ENCODE measurements around the gene CGNL1.

The CGNL1 gene

GRCh38 chr15:57354436-57355123 is 21.7 kb upstream of the CGNL1 start:
- no peak for DNase-seq

- DNase-seq, result no peak
These were observed 21.0 kb upstream of the CGNL1 start for GRCh38 chr15:57355259-57355658.

- DNase-seq, result no peak
These were observed 20.1 kb upstream of the CGNL1 start for GRCh38 chr15:57356178-57356577.

- no peak for DNase-seq
These were observed 19.7 kb upstream of the CGNL1 start for GRCh38 chr15:57356636-57357035.

- DNase-seq, result no peak
These were observed 18.5 kb upstream of the CGNL1 start for GRCh38 chr15:57357799-57358198.

- DNase-seq, result no peak
These were observed 17.7 kb upstream of the CGNL1 start for GRCh38 chr15:57358571-57358970.

GRCh38 chr15:57363661-57364060 is 12.6 kb upstream of the CGNL1 start:
- DNase-seq, result no peak

GRCh38 chr15:57364282-57365007 is 11.9 kb upstream of the CGNL1 start:
- DNase-seq, result no peak

- DNase-seq, result no peak
These were observed 8.7 kb upstream of the CGNL1 start for GRCh38 chr15:57367556-57367955.

GRCh38 chr15:57370929-57371328 is 5.4 kb upstream of the CGNL1 start:
- DNase-seq, result no peak

- DNase-seq, result no peak
These were observed 2.9 kb upstream of the CGNL1 start for GRCh38 chr15:57373251-57373881.

GRCh38 chr15:57373882-57374276 is 2.4 kb upstream of the CGNL1 start:
- no peak for DNase-seq

GRCh38 chr15:57376696-57377477 is 582 bp downstream of the CGNL1 start:
- no peak for DNase-seq

GRCh38 chr15:57377478-57377847 is 1.2 kb downstream of the CGNL1 start:
- no peak for DNase-seq

- no peak for DNase-seq
These were observed 3.2 kb downstream of the CGNL1 start for GRCh38 chr15:57379487-57379886.

- DNase-seq, result no peak
These were observed 4.5 kb downstream of the CGNL1 start for GRCh38 chr15:57380854-57381253.

- no peak for DNase-seq
These were observed 5.9 kb downstream of the CGNL1 start for GRCh38 chr15:57382215-57382614.

GRCh38 chr15:57382969-57383368 is 6.7 kb downstream of the CGNL1 start:
- no peak for DNase-seq

- DNase-seq, result no peak
These were observed 7.7 kb downstream of the CGNL1 start for GRCh38 chr15:57384024-57384423.

- no peak for DNase-seq
These were observed 8.5 kb downstream of the CGNL1 start for GRCh38 chr15:57384816-57385215.

GRCh38 chr15:57385923-57386390 is 9.7 kb downstream of the CGNL1 start:
- no peak for DNase-seq

- DNase-seq, result no peak
These were observed 10.7 kb downstream of the CGNL1 start for GRCh38 chr15:57386976-57387375.

GRCh38 chr15:57387564-57388076 is 11.3 kb downstream of the CGNL1 start:
- no peak for DNase-seq
